ENCODE results near the gene NAGPA. TPM values are rescaled to one million over a fixed set of nuclear protein-coding genes. Genes with fewer than 3 reads are reported as not detected.

The NAGPA gene
- total and polyA plus RNA-seq, 2 of the 13 experiments (the other 11 are each of a cell fraction or from before 2014, with no cell fraction given), result 27.1 to 60.3 TPM

GRCh38 chr16:5003828-5004227, 29.9 kb downstream of the NAGPA start:
- in situ Hi-C loops (cut with HindIII; ENCODE audit: extremely low pct_ligation_motif_present, low pct_unique_long_range_greater_than_20kb), result no loop called here
- no peaks in the 10 kb centered on the region for H3K36me3 ChIP-seq (replicated peaks in 1 of 2; ENCODE audit: control insufficient read depth in 1 of 2, insufficient read depth in 2 of 2, low read length in 2 of 2)
- CTCF ChIA-PET (ENCODE audit: low intra/inter-chr PET ratio, low total read pairs), result no interaction called here
- TF ChIP-seq IRX3 (CRISPR knock-in tag; IDR thresholded peaks at IDR 0.05; ENCODE audit: borderline replicate concordance, low read depth) (no peak), CCAR2 (optimal IDR thresholded peaks at IDR 0.05; ENCODE audit: low read depth, low read length) (no peak), FOXC1 (CRISPR knock-in tag; IDR thresholded peaks at IDR 0.05; ENCODE audit: borderline replicate concordance) (no peak), ZNF138 (CRISPR knock-in tag; IDR thresholded peaks at IDR 0.05; ENCODE audit: low read depth) (no peak), HMG20B (CRISPR knock-in tag; conservative IDR thresholded peaks at IDR 0.05) (no peak), ZNF451 (CRISPR knock-in tag; IDR thresholded peaks at IDR 0.05) (no peak), GATAD1 (CRISPR knock-in tag; IDR thresholded peaks at IDR 0.05) (no peak), HNF1B (CRISPR knock-in tag; IDR thresholded peaks at IDR 0.05) (no peak)
- BruUV-seq (replicated peaks), result no TSS peak
- no peak for ATAC-seq
- no peaks in the 10 kb centered on the region for H4K20me1 ChIP-seq (ENCODE audit: insufficient read depth, low read length)
- WGBS (ENCODE audit: low lambda C conversion rate), result 45% methylated on average over 10 of the region's 10 CpGs
- no peak for FAIRE-seq
- H3K4me2 ChIP-seq (ENCODE audit: low read depth, low read length), result no peak overlapping the region
- intact Hi-C loops (cut with micrococcal nuclease; ENCODE audit: unreplicated experiment), result no loop called here
- no peak overlapping the region for H3K27ac ChIP-seq (ENCODE audit: extremely low read length, insufficient read depth, low read length)
- no peaks in the 10 kb centered on the region for H3K9me3 ChIP-seq (ENCODE audit: low read length)
- peaks cover 13 to 60% of the 10 kb centered on the region in 2 experiments; a peak in 4 of 5 replicates for H3K27me3 ChIP-seq (ENCODE audit: control insufficient read depth in 1 of 2, insufficient read depth in 2 of 2, low read length in 2 of 2)
- POLR2A ChIA-PET, result interaction anchor here (1.5 kb wide), 1 partner anchor 95 kb away, joined by 5 read pairs; no protein-coding TSS in a partner anchor
- no peak overlapping the region for H3K9ac ChIP-seq (ENCODE audit: insufficient read depth, low read depth, low read length)
- peaks cover 39% of the 10 kb centered on the region for H3K4me1 ChIP-seq (ENCODE audit: insufficient read depth, low read length)
- no peak for DNase-seq (ENCODE audit: low spot score)
- no peak overlapping the region for H2AFZ ChIP-seq (ENCODE audit: low read length)
- H3K79me2 ChIP-seq (ENCODE audit: insufficient read depth, low read length), result no peaks in the 10 kb centered on the region
- H3K4me3 ChIP-seq (replicated peaks in 1 of 3; ENCODE audit: insufficient read depth in 1 of 3, low read depth in 2 of 3, low read length in 3 of 3), result no peak overlapping the region

Measured in HepG2 (cell line).